GM23338 (cell line): ENCODE measurements around the gene ALMS1.
"Not testable (repeated sequence)": the region's sequence is repeated elsewhere in the genome, so short reads cannot be mapped to it uniquely, and the experiment has no call there.

Experiments used
- CREB1 ChIP-seq: fragments of 250-450 bp; sonication (Bioruptor Pico); IDR thresholded peaks from 2 replicates; pipeline ENCODE4 v1.5.0; 2020; ENCODE audit warnings: low read depth, mild to moderate bottlenecking, moderate library complexity
- EZH2 ChIP-seq: fragments of 200-600 bp; sonication (generic); IDR thresholded peaks from one replicate; pipeline ENCODE4 v1.8.0; 2017; ENCODE audit warnings: antibody characterized with exemption, mild to moderate bottlenecking, low read depth; ENCODE audit not compliant: unreplicated experiment
- EZH2phosphoT487 ChIP-seq: fragments of 200-600 bp; sonication (generic); IDR thresholded peaks from one replicate; pipeline ENCODE4 v1.8.1; 2018; ENCODE audit warnings: antibody characterized with exemption; ENCODE audit not compliant: unreplicated experiment
- JUNB ChIP-seq: IDR thresholded peaks from one replicate; pipeline ENCODE4 v1.6.1; 2016; ENCODE audit warnings: antibody characterized with exemption; ENCODE audit not compliant: unreplicated experiment
- POLR2AphosphoS5 ChIP-seq: IDR thresholded peaks from 2 replicates; pipeline ENCODE4 v1.6.1; 2016; ENCODE audit warnings: antibody characterized with exemption, low read depth
- ZNF114 ChIP-seq: fragments of 250-450 bp; sonication (Bioruptor Pico); IDR thresholded peaks from 2 replicates; pipeline ENCODE4 v1.5.0; 2020; ENCODE audit warnings: mild to moderate bottlenecking, moderate library complexity
- ZNF331 ChIP-seq: fragments of 250-450 bp; sonication (Bioruptor Pico); IDR thresholded peaks from 2 replicates; pipeline ENCODE4 v1.5.0; 2020; ENCODE audit warnings: low read depth, mild to moderate bottlenecking, moderate library complexity
- TF ChIP-seq, protein P1 (sequence below), 2 experiments: fragments of 200-600 bp in 1 of 2; sonication (generic) in 1 of 2; conservative IDR thresholded peaks; 2 replicates each; pipeline versions ENCODE4 v1.5.1 to v1.6.1; 2016 to 2017; ENCODE audit warnings: antibody characterized with exemption in 2 of 2, low read depth in 2 of 2, mild to moderate bottlenecking in 2 of 2, moderate library complexity in 1 of 2
- TF ChIP-seq, protein P2 (sequence below): IDR thresholded peaks from one replicate; pipeline ENCODE4 v1.6.1; 2018; ENCODE audit warnings: antibody characterized with exemption; ENCODE audit not compliant: unreplicated experiment
- TF ChIP-seq, protein P3 (sequence below): IDR thresholded peaks from 2 replicates; pipeline ENCODE4 v1.6.1; 2016; ENCODE audit warnings: antibody characterized with exemption

DNA sequence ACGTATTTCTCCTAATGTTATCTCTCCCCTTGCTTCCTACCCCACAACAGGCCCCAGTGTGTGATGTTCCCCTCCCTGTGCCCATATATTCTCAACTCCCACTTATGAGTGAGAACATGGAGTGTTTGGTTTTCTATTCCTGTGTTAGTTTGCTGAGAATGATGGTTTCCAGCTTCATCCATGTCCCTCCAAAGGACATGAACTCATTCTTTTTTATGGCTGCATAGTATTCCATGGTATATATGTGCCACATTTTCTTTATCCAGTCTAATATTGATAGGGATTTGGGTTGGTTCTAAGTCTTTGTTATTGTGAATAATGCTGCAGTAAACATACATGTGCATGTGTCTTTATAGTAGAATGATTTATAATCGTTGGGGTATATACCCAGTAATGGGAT lies 119.2 kb downstream of the ALMS1 start:
- TF ChIP-seq, protein P1, sequence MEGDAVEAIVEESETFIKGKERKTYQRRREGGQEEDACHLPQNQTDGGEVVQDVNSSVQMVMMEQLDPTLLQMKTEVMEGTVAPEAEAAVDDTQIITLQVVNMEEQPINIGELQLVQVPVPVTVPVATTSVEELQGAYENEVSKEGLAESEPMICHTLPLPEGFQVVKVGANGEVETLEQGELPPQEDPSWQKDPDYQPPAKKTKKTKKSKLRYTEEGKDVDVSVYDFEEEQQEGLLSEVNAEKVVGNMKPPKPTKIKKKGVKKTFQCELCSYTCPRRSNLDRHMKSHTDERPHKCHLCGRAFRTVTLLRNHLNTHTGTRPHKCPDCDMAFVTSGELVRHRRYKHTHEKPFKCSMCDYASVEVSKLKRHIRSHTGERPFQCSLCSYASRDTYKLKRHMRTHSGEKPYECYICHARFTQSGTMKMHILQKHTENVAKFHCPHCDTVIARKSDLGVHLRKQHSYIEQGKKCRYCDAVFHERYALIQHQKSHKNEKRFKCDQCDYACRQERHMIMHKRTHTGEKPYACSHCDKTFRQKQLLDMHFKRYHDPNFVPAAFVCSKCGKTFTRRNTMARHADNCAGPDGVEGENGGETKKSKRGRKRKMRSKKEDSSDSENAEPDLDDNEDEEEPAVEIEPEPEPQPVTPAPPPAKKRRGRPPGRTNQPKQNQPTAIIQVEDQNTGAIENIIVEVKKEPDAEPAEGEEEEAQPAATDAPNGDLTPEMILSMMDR (conservative IDR thresholded peaks at IDR 0.05; ENCODE audit: low read depth in 2 of 2): not testable (repeated sequence)
- TF ChIP-seq POLR2AphosphoS5; EZH2; EZH2phosphoT487; JUNB; ZNF331; CREB1 (CRISPR knock-in tag); ZNF114: not testable (repeated sequence)
- TF ChIP-seq, protein P2, sequence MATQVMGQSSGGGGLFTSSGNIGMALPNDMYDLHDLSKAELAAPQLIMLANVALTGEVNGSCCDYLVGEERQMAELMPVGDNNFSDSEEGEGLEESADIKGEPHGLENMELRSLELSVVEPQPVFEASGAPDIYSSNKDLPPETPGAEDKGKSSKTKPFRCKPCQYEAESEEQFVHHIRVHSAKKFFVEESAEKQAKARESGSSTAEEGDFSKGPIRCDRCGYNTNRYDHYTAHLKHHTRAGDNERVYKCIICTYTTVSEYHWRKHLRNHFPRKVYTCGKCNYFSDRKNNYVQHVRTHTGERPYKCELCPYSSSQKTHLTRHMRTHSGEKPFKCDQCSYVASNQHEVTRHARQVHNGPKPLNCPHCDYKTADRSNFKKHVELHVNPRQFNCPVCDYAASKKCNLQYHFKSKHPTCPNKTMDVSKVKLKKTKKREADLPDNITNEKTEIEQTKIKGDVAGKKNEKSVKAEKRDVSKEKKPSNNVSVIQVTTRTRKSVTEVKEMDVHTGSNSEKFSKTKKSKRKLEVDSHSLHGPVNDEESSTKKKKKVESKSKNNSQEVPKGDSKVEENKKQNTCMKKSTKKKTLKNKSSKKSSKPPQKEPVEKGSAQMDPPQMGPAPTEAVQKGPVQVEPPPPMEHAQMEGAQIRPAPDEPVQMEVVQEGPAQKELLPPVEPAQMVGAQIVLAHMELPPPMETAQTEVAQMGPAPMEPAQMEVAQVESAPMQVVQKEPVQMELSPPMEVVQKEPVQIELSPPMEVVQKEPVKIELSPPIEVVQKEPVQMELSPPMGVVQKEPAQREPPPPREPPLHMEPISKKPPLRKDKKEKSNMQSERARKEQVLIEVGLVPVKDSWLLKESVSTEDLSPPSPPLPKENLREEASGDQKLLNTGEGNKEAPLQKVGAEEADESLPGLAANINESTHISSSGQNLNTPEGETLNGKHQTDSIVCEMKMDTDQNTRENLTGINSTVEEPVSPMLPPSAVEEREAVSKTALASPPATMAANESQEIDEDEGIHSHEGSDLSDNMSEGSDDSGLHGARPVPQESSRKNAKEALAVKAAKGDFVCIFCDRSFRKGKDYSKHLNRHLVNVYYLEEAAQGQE: not testable (repeated sequence)
- TF ChIP-seq, protein P3, sequence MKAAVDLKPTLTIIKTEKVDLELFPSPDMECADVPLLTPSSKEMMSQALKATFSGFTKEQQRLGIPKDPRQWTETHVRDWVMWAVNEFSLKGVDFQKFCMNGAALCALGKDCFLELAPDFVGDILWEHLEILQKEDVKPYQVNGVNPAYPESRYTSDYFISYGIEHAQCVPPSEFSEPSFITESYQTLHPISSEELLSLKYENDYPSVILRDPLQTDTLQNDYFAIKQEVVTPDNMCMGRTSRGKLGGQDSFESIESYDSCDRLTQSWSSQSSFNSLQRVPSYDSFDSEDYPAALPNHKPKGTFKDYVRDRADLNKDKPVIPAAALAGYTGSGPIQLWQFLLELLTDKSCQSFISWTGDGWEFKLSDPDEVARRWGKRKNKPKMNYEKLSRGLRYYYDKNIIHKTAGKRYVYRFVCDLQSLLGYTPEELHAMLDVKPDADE: not testable (repeated sequence)
